Stimulated activated CD8-positive, alpha-beta memory T cell treated with anti-CD3 and anti-CD28 coated beads, Interleukin-4, amount 100 ng/mL, for 48 hours (primary cell): ENCODE measurements around the gene ABTB1.

Experiments used
- DNase-seq: peaks from one replicate; pipeline ENCODE4 v3.0.0-alpha.2; 2020

Gene ABTB1

GRCh38 chr3:127707851-127708411 is 35.2 kb downstream of the ABTB1 start:
- no peak for DNase-seq

DNA sequence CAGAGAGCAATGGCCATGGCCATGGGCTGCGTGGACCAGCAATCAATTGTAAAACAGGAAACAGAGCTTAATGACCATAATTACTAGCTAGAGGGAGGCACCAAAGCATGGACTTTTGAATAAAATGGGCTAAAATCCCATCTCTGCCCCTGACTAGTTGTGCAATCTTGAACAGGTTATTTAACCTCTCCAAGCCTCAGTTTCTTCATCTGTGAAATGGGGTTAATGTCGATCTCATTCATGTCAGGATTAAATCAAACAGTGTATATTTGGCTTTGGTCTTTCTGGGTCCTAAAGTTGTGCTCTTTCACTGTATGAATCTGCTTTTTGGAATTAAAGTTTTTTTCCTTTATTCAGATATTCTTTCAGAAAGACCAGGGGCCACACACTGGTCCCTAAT is 36.1 kb downstream of the ABTB1 start:
- no peak for DNase-seq

DNA sequence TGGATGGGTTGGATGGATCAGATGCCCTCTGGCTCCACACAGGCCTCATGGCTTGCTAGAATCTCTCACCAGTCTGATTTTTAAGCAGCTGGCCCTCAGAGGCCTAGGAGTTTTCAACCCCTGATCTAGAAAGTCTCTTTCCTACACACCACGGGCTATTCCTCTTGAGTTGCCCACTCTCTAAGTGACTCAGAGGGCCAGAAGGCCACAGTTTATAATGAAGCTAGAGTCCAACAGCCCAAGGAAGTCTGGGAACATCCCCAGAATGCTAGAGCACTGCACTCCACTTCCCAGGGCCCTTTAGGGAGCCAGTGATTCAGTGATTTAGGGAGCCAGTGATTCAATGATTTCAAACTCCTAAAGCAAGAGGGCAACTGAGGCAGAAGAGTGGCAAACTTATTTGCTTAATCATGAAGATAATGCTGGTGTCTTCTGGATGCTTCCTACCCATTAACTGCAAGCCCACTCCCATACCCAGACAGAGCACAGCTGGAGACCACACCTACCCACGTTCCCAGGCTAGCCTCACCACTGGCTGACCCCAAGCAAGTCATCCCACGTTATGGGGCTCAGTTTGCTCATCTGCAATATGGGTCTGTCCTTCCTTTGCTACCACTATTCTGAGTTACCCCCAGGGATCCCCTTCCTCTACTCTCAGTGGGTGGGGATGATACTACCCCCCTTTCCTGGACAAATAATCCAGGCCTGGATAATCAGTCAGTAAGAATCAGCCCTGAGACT is 36.7 kb downstream of the ABTB1 start:
- DNase-seq = no peak

DNA sequence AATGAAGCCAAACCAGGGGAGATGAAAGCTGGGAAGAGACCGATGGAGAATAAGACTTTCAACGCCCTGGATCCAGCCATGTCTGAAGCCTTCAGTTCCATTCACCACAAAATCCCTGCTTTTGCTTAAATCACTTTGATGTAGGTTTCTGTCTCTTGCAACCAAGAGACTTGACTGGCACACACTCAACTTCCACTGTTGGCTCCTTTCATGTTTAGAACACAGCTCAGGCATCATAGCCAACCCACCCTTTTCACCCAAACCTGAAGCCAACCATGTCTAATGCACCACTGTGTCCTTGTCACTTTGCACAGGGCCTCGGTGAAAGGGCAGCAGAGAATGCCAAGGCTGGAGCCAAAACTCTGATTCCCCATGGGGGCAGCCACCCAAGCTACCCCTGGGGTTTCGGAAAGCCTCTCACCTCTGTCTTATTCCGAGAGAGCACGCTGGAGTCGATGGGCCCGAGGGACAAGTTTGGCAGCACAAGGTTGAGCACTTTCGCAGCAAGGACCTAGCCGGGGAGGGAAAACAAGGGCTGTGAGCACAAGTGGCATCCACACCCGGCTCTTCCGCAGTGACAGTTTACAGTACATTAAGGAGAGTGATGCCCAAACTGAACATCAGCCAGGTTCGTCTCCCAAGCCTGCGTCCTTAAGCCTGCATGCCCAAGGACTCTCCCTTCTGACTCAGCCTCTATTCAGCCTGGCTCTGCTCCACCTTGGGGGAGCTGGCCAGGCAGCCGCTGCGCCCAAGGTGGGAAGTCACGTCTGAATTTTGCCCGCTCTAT is 37.6 kb downstream of the ABTB1 start:
- DNase-seq = no peak

- DNase-seq = no peak
Observed at GRCh38 chr3:127711021-127711695, 38.4 kb downstream of the ABTB1 start.

GRCh38 chr3:127711896-127712295 is 39.1 kb downstream of the ABTB1 start:
- DNase-seq = no peak

GRCh38 chr3:127712461-127712860 is 39.7 kb downstream of the ABTB1 start:
- no peak for DNase-seq

DNA sequence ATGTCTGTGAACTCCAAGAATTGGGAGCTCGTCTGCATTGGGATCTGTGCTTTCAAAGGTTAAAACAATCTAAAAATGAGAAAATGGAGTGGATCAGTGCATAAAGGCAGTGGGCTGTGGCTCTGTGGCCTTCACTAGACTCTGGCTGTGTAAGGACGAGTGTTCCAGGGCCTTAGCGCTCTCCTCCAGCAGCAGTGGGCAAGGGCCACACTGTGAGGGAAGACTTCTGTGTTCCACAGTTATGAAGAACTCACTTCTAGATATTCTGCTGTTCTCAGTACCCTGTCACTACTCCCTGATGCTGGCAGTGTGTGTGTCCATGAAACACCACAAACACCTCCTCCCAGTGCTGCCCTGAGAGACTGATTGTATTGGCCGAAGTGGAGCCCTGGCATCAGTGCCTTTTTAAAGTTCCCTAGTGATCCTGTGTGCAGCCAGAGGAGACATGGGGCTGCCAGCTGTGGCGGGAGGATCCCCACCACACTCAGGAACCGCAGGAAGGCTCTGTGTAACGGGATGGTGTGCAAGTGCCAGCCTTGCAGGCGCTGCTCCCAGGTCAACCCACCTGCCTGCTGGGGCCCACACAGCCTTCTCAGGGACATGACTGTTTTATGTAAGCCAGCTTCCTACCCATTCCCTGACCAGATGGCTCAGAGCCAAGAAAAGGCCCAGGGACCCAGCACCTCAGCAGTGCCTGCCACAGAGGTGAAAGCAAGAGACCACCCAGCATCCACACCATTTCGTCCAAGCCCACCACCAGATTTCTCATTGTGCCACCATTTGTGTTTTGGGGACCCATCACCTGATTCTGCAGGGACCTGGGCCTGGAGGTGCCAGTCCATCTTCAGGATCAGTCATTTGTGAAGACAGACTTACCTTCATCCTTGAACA is 40.4 kb downstream of the ABTB1 start:
- no peak for DNase-seq

DNA sequence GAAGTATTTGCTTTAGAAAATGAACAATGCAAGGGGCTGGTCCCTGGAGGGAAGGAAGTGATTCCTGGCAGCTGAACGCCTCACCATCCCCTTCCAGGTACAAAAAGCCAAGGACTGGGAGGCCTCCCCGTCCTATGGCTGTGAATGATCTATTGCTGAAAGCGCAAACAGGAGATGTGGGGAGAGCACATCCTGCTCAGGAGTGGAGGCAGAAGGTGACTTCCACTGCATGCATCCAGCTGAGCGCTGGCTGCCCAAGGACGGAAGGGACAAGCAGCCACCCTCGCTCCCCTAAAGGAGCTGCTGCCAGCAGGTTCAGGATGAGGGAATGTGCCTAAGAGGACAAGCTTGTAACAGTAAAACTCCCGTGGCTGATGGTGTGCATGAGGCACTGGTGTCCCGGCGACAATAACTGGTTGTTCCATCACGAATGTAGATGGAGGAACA is 41.4 kb downstream of the ABTB1 start:
- DNase-seq = no peak

DNA sequence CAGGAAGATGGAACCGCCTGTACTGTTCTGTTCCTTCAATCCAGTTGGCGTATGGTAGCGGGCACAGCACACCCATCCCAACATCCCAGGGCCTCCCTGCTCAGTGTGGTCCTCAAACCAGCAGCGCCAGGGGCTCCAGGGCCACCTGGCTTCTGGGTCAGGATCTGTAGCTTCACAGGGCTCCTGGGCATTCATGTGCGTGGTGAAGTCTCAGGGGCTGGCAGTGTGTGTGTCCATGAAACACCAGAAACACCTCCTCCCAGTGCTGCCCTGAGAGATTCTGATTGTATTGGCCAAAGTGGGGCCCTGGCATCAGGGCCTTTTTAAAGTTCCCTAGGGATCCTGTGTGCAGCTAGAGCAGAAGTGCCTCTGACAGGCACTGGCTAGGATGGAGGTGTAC is 42.1 kb downstream of the ABTB1 start:
- no peak for DNase-seq

GRCh38 chr3:127715532-127715931 is 42.8 kb downstream of the ABTB1 start:
- DNase-seq = no peak

DNA sequence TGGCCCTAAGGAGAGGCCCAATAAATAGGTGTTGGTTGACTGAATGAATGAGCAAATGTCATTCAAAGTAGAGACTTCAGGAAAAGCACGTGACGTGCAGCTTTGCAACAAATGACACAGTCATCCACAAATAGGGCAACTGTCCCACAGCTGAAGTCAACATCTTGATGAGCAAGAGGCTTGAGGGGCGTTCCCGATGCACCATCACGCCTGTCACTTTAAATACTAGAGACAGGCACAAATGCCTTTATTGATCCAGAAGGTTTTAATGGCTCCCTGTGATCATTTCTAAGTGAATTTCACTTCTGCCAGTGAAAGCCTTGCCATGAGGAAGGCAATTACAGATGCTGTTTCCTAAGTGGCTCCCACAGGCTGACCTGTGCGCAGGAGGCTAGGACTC is 43.6 kb downstream of the ABTB1 start:
- no peak for DNase-seq

- no peak for DNase-seq
Observed at GRCh38 chr3:127717357-127718244, 44.8 kb downstream of the ABTB1 start.

DNA sequence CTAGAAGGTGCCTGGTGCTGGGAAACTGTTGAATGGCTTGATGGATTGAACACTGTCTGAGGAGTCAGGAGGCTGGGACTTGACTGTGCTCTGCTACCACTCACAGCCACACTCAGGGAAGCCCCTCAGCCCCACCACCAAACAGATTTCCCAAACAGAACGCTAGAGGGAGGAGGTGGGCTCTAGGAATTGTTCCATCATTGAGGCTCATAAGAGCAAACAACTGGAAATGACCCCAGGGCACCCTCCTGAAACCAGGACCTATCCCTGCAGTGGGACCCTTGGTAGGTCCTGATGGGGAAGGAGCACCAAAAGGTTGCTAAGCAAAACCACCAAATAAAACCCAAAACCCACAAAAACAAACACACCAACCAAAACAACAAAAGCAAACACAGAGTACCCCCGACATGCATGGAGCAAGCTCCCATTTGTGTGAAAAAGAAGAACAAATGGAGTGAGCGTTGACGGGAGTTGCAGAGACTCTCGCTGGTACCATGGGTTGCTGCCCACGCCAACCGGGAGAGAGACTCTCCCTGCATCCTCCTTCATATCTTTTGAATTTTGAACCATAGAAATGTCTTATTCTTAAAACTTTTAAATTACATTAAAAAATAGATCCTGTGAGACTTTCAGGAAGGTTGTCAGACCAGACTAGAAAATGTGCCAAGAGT is 45.6 kb downstream of the ABTB1 start:
- no peak for DNase-seq

- DNase-seq = no peak
Observed at GRCh38 chr3:127718916-127719290, 46.2 kb downstream of the ABTB1 start.

- DNase-seq = no peak
Observed at GRCh38 chr3:127719369-127719768, 46.6 kb downstream of the ABTB1 start.

GRCh38 chr3:127720161-127720823 is 47.5 kb downstream of the ABTB1 start:
- DNase-seq = no peak

- no peak for DNase-seq
Observed at GRCh38 chr3:127720985-127721935, 48.5 kb downstream of the ABTB1 start.
